ENCODE results near the gene TTC21A.

TTC21A gene

GRCh38 chr3:39099738-39100499, 7.6 kb upstream of the TTC21A start:
- DNase-seq = no peak

GRCh38 chr3:39100500-39100886, 7.0 kb upstream of the TTC21A start:
- no peak for DNase-seq

GRCh38 chr3:39101022-39101689, 6.3 kb upstream of the TTC21A start:
- peak; percentile 72 for DNase-seq

GRCh38 chr3:39102504-39103323, 4.8 kb upstream of the TTC21A start:
- no peak for DNase-seq

- no peak for DNase-seq
These were observed 4.2 kb upstream of the TTC21A start for GRCh38 chr3:39103324-39103693.

GRCh38 chr3:39103791-39104552, 3.5 kb upstream of the TTC21A start:
- DNase-seq = no peak

GRCh38 chr3:39104961-39105686, 2.4 kb upstream of the TTC21A start:
- DNase-seq = peak; percentile 72

GRCh38 chr3:39105687-39106063, 1.8 kb upstream of the TTC21A start:
- DNase-seq = no peak

GRCh38 chr3:39106281-39106811, 1.1 kb upstream of the TTC21A start:
- DNase-seq = no peak

GRCh38 chr3:39106851-39107387, 561 bp upstream of the TTC21A start:
- peak; percentile 32 for DNase-seq

- DNase-seq = peak; percentile 29
These were observed 775 bp downstream of the TTC21A start for GRCh38 chr3:39108200-39108710.

GRCh38 chr3:39109086-39109485, 1.6 kb downstream of the TTC21A start:
- DNase-seq = no peak

- no peak for DNase-seq
These were observed 2.7 kb downstream of the TTC21A start for GRCh38 chr3:39110041-39110639.

GRCh38 chr3:39112113-39112512, 4.6 kb downstream of the TTC21A start:
- no peak for DNase-seq

GRCh38 chr3:39112535-39112934, 5.1 kb downstream of the TTC21A start:
- DNase-seq = no peak

- DNase-seq = no peak
These were observed 5.8 kb downstream of the TTC21A start for GRCh38 chr3:39113291-39113690.

- DNase-seq = no peak
These were observed 7.0 kb downstream of the TTC21A start for GRCh38 chr3:39114456-39114855.

- DNase-seq = no peak
These were observed 8.4 kb downstream of the TTC21A start for GRCh38 chr3:39115870-39116269.

GRCh38 chr3:39118079-39118478, 10.6 kb downstream of the TTC21A start:
- DNase-seq = no peak

- DNase-seq = no peak
These were observed 11.6 kb downstream of the TTC21A start for GRCh38 chr3:39118931-39119660.

All from CD4-positive, alpha-beta T cell treated with Interleukin-17A for 4 hours (primary cell).